A204.1 (cell line): Measurements from ENCODE around the gene OPRL1.

ENCODE experiments used
- FAIRE-seq: peaks from 2 replicates; lab custom pipeline; 2012; peaks lifted over from hg19 to GRCh38; lab: Jason Lieb, UNC

OPRL1 gene

DNA sequence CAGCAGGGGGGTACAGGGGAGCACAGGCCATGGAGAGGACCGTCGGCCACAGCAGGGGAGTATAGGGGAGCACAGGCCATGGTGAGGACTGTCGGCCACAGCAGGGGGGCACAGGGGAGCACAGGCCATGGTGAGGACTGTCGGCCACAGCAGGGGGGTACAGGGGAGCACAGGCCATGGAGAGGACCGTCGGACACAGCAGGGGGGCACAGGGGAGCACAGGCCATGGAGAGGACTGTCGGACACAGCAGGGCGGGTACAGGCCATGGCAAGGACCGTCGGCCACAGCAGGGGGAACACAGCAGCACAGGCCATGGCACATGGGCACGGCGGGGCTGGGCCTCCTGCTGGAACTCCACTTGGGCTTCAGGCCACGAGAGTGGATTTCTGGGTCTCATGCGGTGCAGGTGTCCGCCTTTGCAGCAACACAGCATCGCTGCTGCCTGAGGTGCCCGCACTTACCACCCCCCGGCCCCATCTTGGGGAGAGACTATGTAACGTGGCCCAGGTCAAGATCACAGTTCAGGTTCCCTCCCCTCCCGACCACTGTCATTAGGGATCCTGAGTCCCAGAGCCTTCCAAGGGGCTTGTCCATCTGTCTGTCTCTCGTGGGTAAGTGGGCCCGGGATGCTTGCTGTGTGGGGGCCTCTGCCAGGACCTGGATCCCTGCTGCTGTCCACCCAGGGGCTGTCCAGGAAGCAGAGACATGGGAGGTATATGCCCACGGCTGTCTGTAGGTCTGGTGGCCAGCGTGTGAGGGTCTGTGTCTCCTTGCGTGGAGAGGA is 25.0 kb downstream of the OPRL1 start:
- FAIRE-seq: no peak

DNA sequence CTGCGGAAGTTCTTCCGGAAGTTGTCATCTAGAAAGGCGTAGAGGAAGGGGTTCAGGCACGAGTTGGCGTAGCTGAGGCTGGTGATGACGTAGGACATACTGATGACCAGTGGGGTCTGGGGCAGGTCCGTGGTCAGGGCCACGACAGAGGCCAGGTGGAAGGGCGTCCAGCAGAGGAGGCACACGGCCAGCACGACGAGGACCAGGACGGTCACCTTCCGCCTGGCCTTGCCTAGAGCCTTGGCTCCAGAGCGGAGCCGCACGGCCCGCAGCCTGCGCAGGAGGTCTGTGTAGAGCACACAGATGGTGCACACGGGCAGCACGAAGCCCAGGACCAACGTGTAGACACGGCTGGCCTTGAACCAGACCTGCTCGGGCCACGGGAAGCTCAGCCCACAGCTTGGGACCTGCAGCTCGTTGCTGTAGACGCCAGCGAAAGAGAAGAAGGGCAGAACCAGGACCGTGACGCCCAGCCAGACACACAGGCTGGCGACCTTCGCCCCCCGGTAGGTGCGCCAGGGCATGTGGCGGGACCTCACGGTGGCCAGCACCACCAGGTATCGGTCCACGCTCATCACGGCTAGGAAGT is 26.1 kb downstream of the OPRL1 start:
- FAIRE-seq: no peak

DNA sequence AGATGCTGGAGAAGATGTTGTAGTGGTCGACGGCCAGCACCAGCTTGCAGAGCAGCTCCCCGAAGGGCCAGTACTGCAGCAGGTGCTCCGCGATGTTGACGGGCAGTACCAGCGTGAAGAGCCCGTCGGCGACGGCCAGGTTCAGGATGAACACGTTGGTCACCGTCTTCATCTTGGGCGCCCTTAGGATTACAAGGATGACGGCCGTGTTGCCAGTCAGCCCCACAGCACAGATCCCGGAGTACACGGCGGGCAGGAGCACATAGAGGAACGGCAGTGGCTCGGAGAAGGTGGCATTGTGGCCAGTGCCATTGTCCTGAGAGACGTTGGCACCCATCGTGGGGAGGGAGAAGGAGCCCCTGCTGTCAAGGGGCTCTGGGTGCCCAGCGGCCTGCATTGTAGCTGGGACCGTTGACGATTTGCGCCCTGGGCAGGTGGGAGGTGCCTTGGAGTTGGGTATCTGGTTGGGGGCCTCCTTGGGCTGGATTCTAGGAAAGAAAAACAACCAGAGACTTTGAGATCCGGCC is 26.6 kb downstream of the OPRL1 start:
- no peak for FAIRE-seq

DNA sequence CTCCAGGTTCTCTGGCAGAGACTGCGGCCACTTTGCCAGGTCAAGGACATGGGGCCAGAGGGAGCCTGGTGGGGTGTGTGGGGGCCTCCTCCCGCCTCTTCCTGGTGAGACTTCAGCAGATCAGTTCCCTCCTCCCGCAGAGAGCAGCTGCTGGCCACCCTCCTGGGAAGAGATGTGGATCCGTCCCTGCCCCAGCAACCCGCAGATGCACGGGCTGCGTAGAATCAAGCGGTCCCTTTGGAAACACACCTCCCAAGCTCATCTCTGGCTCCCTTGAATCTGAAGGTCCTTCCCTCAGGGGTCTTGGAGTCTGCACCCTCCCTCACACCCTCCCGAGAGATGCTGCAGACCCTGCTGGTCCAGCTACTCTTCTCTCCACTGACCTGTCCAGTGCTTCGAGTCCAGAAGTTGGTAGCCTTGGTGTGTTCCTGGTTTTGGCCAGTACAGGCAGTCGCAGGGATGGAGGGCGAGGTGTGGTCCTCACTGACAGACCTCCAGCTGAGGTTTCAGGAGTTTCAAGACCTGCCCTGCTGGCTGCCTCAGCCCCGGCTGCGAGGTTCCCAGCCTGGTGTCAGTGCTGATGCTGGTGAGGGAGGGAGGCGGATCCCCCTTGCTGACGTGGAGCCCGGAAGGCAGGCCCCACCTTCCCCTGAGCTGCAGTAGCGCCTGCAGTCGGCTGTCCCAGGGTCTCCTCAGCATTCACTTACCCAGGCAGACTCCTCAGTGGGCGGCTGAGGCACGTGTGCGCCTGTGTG is 27.3 kb downstream of the OPRL1 start, which contains the start of gene NPBWR2:
Gene NPBWR2, minus strand, starts transcription at position 585 of the 755 bp plus-strand sequence. CDS start 734 bp downstream, outside the sequence.
- no peak for FAIRE-seq

DNA sequence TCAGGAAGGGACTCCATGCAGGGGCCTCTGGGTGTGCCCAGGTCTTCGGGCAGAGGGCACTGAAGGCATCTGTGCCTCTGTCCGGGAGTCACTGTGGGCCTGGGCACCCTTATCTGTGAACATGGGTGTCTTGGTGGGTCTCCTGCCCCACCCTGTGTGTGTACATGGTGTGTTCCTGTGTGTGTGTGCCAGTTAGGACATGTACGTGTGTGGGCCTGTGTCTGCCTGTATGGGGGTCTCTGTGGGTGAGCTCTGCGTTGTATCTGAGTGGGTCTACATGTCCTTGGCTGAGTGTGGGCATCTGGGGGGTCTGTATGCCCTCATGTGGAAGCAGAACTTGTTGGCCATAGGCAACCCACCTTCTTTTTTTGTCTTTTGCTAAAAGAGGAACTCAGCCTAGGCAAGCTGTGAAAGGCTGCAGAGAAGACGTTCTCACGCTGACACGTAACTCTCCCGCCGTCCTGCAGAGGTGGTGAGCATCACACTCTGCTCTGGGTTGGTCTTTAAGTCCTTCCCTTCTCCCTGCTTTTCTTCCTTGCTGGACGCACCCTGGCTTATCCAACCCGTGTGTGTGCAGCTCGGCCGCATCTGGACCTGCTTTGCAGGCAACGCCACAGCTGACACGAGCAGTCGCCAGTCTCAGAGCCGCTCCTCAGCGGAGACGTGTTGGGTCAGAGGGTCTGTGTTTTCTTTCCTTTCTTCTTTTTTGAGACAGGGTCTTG is 28.0 kb downstream of the OPRL1 start:
- FAIRE-seq: no peak

DNA sequence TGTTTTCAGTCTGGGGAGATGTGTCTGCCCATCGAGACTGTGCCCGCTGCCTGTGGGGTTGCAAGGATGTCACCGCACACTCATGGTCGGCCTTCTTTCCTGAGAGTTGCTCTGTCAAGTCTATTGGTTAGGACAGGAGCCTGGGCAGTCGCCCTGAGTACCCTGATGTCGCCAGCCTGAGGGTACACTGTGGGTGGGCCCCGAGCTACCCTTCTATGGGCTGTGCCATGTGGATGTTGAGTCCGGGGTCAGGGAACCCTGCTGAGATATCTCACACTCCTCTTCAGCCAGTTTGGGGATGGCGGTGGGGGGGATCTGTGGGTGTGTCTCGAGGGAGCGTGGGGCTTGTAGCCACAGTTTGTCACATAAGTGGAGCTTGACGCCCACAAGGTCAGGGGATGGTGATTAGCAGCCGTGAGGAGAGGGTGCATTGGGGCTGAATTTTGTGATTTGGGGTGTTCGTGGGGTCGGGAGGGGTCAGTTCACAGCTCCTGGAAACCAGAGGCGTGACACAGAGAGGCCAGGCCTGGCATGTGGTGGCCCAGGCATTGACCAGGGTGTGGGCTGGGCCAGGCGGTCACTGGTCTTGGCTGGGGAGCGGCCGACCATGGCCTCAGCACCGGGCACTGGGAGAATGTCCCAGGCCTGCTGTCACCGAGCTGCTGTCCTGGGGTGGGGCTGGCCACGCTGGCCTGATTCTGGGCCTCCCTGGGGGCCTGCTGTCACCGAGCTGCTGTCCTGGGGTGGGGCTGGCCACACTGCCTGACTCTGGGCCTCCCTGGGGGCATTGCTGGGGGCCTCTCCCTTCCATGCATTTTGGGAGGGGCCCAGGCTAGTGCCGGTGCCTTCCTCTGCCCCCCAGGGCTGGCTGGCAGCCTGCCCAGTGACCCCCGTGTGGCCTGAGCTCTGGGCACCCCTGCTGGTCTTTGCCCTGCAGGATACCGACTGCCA is 29.1 kb downstream of the OPRL1 start:
- no peak for FAIRE-seq

DNA sequence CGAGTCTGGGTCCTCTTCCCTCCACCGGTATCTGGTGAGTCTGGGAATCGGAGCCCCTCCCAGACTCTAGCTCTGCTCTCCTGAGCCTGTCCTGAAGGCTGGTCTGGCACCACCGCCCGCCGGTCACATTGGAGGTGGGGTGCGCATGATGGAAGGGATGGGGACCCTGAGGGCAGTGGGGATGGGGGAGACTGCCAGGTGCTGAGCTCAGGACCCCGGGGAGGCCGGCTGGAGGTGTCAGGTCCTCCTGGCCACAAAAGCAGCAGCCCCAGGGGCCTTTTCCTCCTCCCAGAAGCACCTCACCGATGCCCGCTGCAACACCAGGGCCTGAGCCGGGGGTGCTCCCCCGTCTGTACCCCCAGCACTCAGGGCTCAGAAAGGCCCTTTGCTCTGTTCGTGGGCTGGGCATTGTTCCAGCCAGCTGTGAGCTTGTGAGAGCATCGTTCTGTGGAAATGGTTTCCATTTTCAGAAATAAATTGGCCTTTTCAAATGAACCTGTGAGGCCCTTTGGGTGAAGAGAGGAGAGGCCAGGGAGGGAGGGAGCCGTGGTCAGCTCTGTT is 30.0 kb downstream of the OPRL1 start:
- FAIRE-seq: no peak

DNA sequence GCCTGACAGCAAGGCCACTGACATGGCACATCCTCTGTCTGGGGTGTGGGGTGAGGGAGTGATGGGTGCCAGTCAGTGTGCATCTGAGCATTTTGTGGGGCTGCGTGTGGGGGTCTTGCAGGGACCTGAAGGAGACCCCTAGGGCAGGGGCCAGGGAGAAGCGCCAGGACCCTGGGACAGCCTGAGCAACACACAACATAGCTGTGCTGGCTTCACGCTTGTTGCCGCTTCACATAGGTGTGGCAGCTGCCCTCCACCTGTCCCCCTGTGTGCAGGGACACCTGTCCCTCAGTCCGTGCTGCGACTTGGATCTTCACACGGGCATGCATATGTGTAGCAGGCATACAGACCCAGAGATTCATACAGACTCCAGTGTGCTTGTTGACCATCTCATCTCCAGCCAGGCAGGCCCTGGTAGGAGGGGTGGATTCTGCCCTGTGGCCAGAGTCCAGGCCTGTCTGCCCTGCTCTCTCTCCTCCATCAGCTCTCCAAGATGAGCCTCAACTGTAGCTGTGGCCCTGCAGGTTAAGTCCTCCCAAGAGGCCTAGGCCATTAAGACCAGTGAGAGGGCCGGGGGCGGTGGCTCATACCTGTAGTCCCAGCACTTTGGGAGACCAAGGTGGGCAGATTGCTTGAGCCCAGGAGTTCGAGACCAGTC is 30.7 kb downstream of the OPRL1 start:
- no peak for FAIRE-seq

DNA sequence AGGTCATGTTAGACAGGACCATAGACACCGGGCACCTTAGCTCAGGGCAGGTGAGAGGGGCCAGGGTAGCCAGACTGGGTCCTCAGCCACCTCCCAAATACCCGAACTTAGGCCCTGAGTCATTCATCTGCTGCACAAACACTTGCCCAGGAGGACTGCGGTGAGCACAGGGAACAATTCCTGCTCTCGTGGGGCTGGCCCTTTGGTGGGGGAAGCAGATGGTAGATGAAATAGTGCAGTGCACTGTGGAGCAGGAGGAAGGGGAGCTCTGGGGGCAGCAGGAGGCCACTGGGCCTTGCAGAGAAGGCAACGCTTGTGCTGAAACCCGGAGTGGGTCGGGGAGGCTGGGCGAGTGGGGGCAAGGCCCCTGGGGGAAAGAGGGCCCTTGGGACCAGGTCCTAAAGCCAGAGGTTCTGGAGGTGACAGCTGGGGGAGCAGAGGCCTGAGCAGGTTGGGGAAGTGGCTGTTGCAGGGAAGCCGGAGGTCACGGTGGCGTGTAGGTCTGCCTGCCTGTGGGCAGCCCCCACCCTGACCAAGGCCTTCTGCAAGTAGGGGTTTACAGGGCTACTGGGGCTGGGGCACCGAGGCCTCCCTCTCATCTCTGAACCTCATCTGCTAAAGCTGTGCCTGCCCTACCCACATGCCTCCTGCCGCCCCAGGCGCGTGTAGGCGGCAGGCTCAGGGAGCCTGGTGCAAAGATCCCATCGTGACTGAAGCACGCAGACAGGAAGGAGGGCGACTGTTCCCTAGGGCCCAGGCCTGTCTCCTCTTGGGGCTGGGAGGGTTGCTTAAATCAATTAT is 32.2 kb downstream of the OPRL1 start:
- FAIRE-seq: no peak

DNA sequence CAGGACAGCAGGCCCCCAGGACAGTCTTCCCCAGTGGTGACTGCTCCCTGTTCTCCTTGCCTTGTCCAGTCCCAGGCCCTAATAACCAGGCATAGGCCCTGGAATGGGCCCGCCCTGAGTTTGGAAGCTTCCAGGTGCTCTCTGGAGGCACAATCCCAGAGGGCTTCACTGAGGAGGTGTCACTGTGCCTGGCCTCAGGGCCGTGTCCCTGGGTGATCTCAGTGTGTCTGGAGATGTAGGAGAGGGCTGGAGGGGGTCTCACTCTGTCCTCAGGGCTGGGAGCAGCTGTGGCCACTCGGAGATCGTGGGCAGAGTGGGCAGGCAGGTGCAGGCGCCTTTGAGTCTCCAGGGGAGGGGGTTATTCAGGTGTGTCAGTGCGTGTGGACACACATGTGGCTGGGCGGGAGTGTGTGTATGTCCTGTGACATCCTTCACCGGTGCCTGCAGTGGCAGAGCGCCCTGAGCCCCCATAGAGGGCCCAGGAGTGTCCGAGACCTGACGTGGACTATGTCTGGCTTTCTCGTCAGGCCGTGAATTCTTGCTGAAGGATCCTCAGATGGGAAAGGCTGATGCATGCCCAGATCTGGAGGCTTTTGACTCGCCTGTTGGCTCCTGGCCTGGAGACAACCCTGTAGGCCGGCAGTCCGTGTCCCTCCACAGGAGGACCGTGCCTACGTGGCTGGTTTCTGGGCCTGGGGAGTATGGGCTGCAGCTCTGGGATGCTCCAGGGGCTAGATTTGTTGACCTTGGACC is 33.0 kb downstream of the OPRL1 start:
- no peak for FAIRE-seq

DNA sequence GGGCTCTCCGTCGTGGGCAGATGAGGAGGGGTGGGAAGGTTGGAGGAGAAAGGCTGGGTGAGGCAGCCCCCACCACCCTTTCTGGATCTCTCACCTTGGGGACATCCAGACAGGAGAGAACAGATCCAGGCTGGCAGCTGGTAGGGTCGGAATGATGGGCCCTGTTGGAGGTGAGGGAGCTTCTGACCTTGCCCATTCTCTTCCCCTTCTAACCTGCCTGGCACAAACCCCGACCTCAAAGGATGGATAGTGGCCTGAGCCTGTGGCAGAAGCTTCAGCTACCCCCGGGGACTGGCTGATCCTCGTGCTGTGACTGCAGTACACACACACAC is 33.5 kb downstream of the OPRL1 start:
- FAIRE-seq: no peak

DNA sequence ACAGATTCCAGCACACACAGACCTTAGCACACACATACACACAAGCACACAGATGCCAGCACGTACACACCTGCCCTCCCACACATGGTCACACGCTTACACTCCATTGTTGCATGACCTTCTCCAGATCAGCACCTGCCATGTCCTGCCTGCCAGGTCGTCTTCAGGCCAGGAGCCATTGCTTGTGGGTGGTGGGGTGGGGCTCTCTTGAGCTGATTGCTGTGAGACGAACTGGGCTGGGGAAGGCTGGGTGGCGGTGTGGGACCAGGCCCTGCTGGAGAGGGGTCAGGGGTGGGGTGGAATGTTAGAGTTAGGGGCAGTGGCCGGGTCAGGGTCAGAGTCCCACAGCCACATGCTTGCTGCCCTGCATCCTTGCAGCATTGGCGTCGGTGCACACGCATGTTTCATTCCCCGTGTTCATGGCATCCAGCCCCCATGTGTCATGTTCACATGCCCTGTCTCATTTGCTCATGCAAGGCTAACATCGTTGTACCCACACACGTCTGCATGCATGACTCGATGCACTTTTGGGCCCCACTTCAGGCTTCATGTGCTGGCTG is 34.0 kb downstream of the OPRL1 start:
- FAIRE-seq: no peak

DNA sequence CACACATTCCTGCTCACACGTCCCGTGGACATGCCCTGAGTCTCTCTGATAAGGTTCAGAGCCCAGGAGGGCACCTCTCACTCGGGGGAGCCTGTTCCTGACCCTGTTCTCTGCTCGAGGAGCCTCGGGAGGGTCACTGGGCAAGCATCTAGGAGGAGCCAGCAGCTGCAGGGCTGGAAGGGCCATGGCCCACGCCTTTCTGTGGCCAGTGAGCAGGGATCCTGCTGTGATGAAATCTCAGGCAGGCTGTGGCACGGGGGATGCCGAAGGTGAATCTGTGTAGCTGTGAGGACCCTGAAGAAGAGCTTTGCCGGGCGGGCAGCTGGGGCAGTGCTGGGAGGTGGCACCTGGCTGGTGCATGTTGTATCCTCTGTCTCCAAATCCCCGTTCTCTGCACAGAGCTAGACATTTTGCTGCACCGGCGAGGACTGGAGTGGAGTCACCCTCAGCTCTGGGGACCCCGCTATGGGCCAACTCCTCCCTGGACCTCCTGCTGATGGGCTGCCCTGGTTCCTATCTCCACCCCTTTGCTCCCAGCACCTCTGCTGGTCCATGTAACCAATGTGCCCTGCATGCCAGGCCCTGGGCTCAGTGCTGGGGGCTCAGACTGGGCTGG is 34.6 kb downstream of the OPRL1 start:
- no peak for FAIRE-seq

DNA sequence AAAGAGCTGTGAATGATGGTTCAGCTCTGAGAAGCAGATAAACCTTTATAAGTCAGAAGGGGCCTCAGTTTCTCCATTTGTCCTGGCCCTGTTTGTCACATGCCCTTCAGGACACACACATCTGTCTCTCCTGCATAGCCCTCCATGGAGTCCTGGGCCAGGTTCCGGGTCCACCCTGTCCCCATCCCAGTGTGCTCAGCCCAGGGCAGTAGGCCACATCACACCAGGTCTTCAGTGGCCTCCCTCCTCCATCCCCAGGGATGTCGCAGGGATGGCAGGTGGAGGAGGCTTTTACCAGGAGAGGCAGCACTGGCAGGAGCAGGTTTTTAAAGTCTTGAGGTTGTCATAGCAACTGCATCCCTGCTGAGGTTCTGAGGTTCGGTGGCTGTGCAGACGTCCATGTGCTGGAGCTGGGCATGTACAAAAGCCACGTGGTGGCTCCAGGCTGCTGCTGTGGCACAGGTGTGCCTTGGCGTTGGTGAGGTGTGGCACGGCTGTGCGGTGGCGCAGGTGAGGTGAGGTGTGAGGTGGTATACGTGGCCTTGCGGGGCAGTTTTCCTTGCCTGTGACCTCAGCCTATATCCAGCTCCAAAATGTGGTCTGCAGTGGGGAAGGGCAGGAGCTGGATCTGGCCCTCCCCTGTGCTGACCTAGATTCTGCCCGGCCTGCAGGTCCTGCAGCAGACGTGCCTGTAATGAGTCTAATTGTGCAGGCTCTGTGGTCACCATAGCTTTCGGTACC is 35.5 kb downstream of the OPRL1 start:
- no peak for FAIRE-seq

DNA sequence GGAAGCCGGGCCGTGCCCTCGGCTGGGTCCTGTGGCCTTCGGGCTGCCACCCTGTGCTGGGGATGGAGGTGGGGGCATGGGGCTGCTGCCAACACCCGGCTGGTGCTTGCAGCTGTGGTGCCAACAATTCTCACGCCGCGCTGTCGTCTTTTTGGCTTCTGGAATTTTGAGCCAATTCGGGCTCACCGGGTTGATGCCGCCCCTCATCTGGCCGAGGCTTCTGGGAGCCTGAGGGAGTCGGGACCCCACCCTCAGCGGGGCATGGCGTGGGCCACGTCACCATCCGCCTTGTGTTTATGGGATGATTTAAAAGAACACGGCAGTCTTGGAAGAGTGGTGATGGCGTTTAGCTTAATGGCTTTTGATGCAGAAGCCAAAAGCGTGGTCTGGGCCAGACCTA is 36.1 kb downstream of the OPRL1 start:
- FAIRE-seq: no peak

DNA sequence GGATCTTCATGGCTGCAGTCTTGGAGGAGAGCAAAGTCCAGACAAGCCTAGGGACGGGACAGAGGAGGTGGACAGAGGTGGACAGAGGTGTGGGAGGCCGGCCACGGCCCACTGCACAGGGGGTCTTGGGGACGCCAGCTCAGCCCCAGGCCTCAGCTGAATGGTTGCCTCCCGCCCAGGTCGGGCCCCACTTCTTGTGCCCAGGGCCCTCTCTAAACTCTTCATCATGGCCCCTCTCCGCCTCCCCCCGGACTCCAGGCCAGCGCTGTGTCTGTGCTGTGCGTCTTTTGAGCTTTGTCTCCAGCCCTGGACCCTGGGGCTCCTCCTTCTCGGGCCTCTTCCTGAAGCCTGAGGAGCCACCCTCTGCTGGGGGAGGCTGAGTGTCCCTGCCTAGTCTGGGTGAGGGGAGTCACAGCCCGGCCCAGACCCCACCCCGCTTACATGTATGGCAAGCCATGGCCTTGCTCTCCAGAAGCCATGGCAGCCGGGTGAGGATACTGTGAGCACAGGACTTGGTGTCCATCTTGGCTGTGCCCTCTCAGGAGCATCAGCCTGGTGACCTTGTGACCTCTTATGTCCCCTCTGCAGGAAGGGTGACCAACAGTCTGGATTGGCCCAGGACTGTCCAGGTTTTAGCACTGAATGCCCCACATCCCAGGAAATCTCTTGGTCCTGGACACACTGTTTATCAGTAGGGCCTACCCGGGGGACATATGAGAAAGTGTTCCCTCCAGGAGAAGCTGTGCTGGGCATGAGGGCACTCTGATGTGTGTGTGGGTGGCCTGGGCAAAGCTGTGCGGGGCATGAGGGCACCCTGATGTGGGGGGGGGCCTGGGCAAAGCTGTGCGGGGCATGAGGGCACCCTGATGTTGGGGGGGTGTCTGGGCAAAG is 36.9 kb downstream of the OPRL1 start:
- FAIRE-seq: no peak
